DMS53 treated with DMSO at 0.1 percent for 48 hours (cell line): ENCODE data around the gene CAMTA1.
A peak's percentile ranks its signal among the peaks of the same experiment; 100 is the strongest.

Experiments
- DNase-seq: peaks from one replicate; lab custom pipeline; 2025; ENCODE audit not compliant: unreplicated experiment; lab: John Stamatoyannopoulos, UW

Gene CAMTA1

DNA sequence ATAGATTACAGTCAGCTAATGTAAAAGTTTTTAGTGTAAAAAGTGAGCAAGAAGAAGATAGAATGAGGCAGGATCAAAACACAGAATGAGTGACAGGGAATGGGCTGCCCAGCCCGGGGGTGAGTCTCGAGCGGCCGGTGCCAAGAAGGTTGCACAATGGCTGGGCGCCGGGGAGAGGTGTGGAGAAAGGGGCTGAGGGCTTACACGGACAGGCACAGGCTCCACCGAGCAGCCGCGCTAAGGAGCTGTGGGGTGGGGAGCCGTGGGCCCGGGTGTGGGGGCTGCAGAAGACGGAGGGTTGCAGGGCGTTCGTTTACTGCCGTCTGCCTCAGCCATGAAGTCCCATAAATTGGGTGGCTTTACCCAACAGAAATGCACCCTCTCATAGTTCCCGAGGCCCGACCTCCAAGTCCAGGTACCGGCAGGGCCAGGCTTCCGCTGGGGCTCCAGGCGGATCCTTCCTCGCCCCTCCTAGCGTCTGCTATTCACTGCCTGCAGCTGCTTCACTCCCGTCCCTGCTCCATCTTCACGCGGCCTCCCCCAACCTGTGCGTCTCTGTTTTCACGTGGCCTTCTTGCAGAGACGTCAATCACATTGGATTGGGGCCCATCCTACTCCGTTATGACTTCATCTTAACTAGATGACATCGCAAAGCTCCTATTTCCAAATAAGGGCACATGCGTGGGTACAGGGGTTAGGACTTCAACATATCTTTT is 277.2 kb downstream of the CAMTA1 start:
- DNase-seq = no peak

DNA sequence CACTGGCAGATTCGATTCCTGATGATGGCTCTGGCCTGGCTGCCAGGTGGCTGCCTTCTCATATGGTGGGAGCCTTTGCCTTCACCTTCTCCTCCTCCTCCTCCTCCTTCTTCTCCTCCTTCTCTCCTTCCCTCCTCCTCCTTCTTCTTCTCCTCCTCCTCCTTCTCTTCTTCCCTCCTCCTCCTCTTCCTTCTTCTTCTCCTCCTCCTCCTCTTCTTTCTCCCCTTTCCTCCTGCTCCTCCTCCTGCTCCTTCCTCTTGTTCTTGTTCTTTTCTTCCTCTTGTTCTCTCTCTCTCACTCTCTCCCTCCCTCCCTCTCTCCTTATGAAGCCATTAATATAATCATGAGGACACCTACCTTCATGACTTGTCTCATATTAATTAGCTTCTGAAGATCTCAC is 278.7 kb downstream of the CAMTA1 start:
- DNase-seq = no peak

DNA sequence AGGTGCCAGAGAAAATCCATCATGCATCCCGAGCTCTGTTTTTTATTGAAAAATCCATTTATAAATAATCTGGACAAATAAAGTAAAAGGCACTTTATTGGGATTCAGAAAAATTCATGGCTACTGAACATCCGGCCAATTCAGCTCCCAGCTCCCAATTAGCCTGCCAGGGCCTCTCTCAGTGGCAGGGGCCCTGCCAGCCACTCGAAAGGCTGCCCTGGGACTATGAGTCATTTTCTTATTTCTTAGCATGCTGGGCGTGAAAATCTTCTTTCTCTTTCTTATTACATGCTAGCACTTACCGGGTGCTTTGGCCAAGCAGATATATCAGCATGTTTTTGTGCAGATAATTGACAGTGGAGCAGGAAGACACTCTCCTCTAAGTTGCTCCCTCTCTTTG is 283.3 kb downstream of the CAMTA1 start:
- no peak for DNase-seq

DNA sequence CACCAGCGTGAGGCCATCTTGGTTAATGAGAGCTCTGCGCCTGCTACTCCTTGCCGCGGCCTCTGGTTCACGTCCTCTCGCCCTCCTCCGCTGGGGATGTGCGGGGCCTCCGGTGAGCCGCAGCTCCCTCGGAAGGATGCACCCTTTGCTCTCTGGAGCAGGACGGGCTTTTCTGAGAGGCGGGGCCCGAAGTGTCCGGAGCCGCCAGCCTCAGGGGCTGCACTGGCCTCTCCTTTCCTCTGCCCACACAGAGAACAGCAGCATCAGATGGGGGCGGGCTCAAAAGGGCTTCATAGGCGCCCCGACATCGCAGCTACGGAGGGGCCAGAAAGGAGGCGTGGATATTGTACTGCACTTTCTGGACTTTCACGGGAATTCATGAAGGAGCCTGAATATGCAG is 284.7 kb downstream of the CAMTA1 start:
- no peak for DNase-seq

DNA sequence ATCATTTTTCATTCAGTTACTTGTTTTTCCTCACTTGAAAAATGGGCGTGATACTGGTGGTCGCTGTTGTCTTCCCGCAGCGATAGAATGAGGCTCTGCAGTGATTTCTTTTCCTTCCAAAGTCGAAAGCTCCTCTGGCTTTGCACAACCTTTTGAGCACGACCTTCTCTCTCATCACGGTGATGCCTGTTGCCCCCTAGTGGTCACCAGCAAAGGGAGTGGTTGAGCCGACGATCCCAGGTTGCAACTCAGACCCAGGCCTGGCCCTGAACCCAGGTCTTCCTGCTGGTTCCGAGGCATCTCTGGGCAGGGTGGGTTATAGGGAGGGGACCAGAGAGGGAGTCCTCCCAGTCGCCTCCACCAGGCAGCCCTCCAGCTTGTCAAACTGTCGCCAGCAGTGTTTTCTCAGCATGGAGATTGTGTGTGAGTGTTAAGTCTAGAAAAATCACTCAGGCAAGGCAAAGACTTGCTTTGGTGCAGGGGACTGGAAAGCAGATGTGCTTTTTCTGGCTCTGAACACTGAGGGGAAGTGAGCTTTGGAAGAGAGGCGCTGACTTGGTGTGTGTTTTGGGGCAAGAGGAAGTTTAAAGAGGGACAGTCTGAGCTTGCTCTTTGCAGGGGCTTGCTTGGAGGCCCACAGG is 285.3 kb downstream of the CAMTA1 start:
- DNase-seq = peak; percentile 50

DNA sequence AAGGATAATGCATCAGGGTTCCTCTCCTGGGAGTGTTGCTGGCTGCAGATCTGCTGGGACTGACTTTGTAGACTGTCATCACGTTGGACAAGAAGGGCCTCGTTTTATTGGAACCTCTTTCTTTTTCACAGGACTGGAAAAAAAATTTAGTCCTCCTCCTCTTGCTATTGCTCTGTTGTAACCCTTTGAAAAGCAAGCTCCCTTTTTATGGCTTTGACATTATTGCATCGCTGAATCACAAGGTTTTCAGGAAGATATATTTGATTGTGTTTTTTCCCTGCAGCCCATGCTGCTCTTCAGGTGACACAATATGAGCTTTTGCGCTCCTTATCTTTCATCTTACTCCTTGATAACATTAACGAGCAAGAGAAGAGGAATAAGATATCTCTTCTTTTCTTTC is 290.9 kb downstream of the CAMTA1 start:
- no peak for DNase-seq

DNA sequence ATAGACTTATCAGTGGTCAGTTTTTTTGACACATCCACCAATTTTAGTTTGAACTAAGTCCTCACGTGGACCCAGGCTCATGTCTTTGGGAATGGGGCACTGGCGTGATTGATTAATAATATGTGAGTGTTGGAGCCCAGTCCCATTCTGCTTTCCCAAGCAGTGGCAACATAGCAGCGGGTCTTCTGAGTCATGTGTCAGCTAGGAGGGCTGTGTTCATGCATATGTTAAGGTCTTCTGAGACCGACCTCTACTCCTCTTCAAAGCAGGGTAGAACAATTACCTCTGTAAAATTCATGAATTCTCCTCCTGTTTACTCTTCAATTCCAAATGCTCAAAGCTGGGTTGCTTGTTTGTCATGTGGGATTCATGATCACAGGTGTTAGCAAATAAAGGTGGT is 291.3 kb downstream of the CAMTA1 start:
- no peak for DNase-seq

DNA sequence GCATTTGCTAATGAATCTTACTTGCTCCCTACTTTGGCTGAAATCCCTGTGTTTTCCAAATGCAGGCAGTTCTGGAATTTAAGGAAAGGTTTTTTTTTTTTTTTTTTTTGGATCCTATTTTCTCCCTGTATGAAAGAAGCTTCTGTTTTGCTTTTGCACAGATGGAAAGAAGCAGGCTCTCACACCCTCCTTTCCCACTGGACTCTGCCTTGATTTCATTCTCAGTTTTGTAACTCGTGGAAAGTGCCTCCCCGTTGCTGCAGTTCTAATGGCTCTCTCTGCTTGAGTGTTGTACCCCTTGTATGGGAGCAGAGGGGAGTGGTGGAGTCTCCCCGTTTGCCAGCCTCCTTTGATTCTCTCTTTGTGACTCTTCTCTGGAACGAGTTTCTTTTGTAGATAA is 291.9 kb downstream of the CAMTA1 start:
- DNase-seq = no peak

DNA sequence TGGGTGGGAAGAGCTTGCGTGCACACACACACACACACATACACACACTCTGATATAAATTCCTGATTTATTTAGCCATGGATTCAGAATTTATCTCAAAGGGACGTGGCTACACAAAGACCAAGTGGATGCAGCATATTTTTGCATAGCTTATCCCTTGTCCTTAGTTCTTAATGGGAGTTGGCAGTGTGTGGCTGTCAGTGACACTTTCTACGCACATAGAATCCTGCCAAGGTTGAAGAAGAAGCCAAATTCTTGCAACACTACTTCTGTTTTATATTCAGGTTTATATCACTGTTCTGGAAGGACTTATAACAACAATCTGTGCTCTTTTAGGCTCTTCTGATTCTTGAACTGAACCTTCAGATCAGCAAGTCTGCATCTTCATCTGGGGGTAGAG is 292.7 kb downstream of the CAMTA1 start:
- DNase-seq = no peak

DNA sequence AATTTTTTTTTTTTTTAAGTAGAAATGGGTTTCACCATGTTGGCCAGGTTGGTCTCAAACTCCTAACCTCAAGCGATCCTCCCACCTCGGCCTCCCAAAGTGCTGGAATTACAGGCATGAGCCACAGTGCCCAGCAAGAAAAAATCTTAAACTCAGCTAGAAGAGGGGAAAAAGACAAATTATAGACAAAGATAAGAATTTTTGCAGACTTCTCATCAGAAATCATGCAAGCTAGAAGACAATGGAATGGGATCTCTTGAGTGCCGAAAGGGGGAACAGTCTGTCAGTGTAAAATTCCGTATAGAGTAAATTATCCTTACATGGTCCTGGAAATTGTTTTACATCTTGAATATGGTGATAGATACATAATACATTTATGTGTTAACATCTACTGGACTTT is 294.4 kb downstream of the CAMTA1 start:
- no peak for DNase-seq

DNA sequence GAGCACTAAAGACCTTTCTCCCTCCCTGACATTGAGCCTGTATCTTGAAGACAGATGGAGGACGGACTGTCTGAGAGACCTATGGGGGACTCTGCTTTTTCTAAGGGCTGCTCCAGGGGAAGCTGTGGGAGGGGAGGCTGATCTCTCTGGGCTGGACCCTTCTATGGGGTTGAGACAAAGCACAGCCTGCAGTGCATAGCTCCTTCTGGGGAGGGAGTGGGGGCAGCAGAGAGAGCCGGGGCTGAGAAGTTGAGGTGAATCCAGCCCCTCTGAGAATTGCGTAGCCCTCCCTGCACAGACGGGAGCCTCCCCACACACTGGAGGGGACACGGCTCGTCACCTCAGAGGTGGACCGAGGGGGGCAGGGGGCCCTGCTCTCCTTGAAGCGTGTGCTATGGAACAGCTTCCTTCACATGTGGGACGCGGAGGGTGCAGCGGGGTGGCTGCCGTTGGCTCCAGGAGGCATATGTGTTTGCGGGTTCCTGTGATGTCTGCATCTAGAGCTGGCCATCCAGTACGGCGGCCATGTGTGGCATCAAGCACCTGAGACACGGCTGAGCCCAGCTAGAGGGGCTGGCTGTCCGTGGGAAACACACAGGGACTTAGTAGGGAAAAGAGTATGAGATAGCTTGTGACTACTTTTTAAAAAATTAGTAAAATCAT is 299.1 kb downstream of the CAMTA1 start:
- no peak for DNase-seq

DNA sequence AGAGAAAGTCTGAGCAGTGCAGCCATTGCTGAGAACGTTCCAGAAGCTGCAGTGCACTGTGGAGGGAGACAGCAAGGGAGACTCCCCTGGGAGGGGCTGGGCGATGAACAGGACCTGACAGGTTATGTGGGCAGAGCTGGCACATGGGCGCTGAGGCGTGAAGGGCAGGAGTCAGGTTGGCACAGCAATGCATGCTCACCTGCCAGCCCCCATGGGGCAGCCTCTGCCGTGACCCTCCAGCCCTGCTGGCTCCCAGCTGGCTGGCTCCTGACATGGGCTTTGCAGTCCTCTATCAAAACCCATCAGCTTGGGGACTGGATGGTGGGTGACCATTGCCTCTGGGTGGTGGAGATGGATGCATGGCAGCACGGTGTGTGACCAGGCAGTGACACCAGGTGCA is 300.3 kb downstream of the CAMTA1 start:
- no peak for DNase-seq

DNA sequence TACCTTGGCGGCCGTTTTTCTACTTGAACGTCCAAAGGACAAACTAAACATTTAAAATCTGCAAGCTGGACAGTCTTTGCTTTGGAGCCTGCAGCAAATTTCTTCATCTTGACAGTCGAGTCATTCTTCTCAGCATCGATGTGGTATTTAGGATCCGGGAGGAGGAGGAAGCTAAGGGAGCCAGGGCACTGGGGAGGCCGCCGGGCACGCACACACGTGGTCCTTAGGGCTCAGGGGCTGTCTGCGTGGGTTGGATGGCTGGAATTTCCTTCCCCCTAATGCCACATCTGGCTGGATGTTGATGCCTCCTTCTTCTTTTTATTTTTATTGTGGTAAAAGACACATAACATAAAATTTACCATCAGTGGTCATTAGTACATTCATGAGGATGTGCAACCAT is 300.9 kb downstream of the CAMTA1 start:
- no peak for DNase-seq

DNA sequence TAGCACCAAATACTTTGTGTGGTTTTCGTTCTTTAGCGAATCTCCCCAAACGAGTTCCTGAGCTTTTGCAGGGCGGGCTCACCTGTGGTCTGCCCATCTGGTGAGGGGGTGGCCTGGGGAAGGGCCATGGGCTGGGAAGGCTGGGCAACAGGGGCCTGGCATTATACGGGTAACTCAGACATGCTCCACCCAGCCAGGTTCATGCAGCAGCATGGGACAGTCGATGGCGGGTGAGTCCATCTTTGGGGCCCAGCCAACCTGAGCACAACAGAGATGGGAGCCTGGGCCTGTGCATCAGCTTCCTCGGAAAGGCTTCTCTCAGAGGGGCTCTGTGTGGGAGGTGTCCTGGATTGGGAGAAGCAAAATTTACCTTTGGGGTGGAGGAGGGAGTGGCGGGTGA is 302.6 kb downstream of the CAMTA1 start:
- DNase-seq = no peak

DNA sequence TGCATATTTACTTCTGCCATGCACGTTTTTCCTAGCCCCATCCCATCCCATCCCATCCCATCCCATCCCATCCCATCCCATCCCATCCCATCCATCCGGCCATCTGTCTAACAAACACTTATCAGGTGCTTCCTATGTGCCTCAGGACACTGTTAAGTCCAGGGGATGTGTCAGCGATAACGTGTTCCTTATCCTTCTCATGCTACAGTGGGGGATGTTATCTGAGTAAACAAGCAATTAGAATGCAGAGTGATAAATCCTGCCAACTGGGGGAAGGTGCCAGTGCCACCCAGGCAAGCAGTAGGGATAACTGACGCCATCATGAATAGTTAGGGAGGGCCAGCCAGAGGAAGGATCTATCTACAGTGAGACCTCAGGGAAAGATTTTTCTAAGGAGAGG is 304.2 kb downstream of the CAMTA1 start:
- no peak for DNase-seq

DNA sequence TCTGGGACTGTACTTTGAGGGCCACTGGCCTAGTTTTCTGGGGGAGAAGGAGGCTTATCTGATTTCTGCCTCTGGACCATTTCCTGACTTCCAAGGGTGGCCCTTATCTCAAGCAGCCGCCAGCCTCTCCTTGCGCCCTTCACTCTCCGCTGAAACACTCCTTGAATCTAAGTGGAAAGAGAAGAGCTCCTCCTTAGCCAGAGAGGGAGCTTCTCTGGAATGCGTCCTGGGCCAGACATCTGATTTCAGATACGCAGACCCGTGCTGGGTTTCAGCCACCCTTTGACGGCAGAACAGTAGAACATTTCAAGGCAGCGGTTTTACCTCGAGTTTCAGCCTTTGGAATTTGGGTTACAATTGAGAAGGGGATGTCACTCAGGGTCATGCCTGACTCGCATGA is 308.0 kb downstream of the CAMTA1 start:
- DNase-seq = no peak

DNA sequence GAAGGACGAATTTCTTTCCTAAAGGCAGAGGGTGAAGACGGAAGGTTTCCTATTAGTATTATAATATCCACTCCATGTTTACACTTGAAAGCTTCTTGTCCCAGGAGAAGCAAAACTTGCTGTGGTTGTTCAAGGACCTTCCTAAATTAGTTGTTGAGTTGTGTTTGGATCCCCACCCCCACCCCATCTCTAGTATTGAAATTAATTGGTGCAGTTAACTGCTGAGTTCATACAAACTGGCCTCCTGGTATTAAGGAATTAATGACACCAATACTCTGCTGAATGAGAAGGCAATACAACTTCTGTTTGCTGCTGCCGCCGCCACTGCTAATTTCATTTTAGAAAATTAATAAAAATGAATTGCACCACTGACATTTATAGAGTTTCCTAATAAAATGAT is 308.8 kb downstream of the CAMTA1 start:
- no peak for DNase-seq

DNA sequence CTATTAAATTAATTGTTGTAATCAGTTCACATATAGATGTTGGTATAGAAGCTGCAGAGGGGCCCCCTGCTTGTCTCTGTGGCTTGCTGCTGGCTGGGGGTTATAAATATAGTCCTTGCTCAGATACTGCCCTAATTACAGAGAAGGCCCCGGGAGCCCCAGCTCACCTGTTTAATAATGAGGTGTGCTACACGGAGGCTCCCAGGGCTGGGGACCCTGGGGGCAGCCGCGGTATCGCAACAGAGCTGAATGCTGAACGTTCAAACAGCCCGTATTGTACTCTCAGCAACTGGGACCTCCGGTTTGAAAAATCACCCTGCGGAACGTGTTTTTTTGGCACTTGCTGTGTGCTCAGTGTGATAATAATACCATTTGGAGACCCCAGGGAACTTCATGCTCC is 309.3 kb downstream of the CAMTA1 start:
- no peak for DNase-seq

DNA sequence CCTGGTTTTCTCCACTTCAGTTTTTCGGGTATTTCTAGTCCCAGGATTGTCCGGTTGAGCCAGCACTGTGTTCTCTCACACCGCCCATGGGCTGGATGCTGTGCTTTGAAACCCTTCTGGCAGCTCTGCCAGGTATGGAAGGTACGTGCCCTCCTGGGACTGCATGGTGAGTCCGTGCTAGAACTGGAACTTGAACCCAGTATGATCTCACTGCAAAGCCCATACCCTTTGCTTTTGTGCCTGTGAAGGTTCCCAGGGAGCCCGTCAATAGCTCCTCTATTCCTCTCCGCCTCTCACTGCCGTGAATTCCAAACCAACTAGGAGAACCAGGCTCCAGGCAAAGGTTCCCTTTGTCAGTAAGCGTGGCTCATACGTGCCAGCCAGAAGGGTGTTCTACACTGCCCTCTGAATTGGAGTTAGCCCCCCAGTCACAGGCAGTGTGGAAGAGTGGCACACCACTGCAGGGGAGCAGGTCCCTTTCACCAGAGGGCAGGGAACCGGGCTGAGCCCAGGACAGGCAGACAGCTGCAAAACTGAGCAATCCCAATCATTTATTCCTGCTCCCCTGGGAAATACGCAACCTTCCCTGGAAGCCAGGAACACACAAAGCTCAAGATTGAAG is 310.2 kb downstream of the CAMTA1 start:
- DNase-seq = no peak

DNA sequence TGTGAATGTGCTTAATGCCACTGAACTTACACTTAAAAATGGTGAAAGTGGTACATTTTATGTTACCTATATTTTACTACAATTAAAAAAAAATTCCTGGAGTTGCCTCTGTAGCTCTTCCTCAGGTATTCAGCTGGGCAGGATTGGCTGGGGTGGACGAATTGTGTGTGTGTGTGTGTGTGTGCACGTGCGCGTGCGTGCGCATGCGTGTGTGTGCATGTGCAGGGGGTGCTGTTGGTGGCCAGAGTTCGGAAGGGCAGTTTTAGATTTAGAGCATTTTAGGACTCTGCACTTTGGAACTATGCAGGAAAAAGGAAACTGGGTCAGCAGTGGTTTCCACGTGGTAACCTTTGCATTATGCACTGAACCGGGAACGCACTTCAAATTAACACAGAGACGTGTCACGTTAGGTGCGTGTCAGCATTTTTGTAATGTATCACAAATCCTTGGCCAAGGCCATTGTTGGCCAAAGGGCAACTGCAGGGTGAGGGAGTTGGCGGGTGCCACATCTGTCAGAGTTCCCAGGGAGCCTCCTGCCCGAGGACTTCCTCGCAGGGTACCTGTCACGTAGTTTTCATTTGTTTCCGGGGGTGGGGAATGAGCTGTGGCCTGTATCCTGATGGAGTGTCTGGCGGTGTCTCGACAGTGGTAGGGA is 312.8 kb downstream of the CAMTA1 start:
- no peak for DNase-seq

DNA sequence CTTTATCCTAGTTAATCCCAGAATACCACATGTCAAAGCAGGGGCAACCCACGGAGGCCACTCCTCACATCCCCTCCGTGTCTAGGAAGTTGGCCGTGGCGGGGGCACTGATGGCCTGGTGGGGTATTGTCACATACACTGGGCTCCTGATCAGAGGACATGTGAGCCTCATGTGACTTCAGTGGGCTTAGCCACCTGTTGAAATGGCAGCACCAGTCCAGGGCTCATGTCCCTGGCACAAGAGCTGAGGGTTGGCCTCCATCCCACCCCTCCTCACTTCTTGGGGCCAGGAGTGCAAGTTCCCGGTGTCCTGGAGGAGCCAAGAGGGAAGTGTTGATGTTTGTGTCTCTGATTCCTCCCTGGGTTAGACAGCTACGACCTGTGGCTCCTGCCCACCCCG is 313.4 kb downstream of the CAMTA1 start:
- no peak for DNase-seq

DNA sequence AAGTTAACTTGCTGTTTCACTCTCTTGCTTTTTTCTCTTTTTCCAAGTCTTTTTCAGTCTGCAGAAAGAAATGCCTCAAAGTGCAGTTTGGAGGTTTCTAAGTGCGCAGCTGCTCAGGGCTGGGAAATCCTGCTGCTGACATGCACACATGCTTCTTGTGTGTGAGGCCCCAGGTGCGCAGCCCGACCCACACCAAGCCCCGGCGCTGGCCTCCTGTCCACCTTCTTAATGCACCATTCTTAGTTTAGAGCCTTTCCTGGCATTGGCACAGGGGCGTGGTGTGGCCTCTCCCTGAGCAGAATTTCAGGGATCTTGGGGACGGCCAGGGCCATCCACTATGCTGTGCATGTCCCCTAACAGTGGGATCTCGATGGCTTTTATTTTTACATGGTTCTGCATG is 315.2 kb downstream of the CAMTA1 start:
- DNase-seq = no peak
